NOMO-1 treated with DMSO at 0.1 percent for 48 hours (cell line): ENCODE results near the gene FAM78B.

ENCODE experiments used
- DNase-seq: peaks from one replicate; lab custom pipeline; 2025; ENCODE audit not compliant: unreplicated experiment; lab: John Stamatoyannopoulos, UW

Gene FAM78B

GRCh38 chr1:166121010-166121409 is 45.8 kb downstream of the FAM78B start:
- DNase-seq = no peak

- DNase-seq = no peak
Measured at GRCh38 chr1:166120281-166120680, 46.5 kb downstream of the FAM78B start.

GRCh38 chr1:166119471-166119965 is 47.3 kb downstream of the FAM78B start:
- no peak for DNase-seq

- no peak for DNase-seq
Measured at GRCh38 chr1:166117776-166118175, 49.0 kb downstream of the FAM78B start.

- DNase-seq = no peak
Measured at GRCh38 chr1:166116026-166116425, 50.8 kb downstream of the FAM78B start.

- DNase-seq = no peak
Measured at GRCh38 chr1:166114419-166114818, 52.4 kb downstream of the FAM78B start.

- DNase-seq = no peak
Measured at GRCh38 chr1:166113630-166114029, 53.2 kb downstream of the FAM78B start.

- no peak for DNase-seq
Measured at GRCh38 chr1:166113031-166113430, 53.8 kb downstream of the FAM78B start.

- DNase-seq = no peak
Measured at GRCh38 chr1:166112425-166112824, 54.4 kb downstream of the FAM78B start.

GRCh38 chr1:166111430-166111829 is 55.4 kb downstream of the FAM78B start:
- no peak for DNase-seq

- DNase-seq = no peak
Measured at GRCh38 chr1:166090244-166090643, 76.6 kb downstream of the FAM78B start.

- peak; percentile 45 for DNase-seq
Measured at GRCh38 chr1:166089804-166090203, 77.0 kb downstream of the FAM78B start.

- DNase-seq = no peak
Measured at GRCh38 chr1:166088572-166088955, 78.2 kb downstream of the FAM78B start.

GRCh38 chr1:166087734-166088571 is 78.8 kb downstream of the FAM78B start:
- DNase-seq = no peak

GRCh38 chr1:166086113-166086883 is 80.5 kb downstream of the FAM78B start:
- no peak for DNase-seq

GRCh38 chr1:166084613-166085012 is 82.2 kb downstream of the FAM78B start:
- DNase-seq = no peak

GRCh38 chr1:166083887-166084286 is 82.9 kb downstream of the FAM78B start:
- DNase-seq = no peak

GRCh38 chr1:166082601-166083000 is 84.2 kb downstream of the FAM78B start:
- DNase-seq = no peak

- DNase-seq = no peak
Measured at GRCh38 chr1:166080967-166081870, 85.6 kb downstream of the FAM78B start.

- no peak for DNase-seq
Measured at GRCh38 chr1:166080277-166080966, 86.4 kb downstream of the FAM78B start.
